ENCODE results near the gene GUF1.
"Not testable (repeated sequence)": the region's sequence is repeated elsewhere in the genome, so short reads cannot be mapped to it uniquely, and the experiment has no call there.

Gene GUF1

GRCh38 chr4:44704673-44705072, 26.5 kb downstream of the GUF1 start:
- no peak for DNase-seq (ENCODE audit: low read depth in 3 of 3, low spot score in 1 of 3)

- no peak for DNase-seq (ENCODE audit: low read depth in 3 of 3, low spot score in 1 of 3)
Measured at GRCh38 chr4:44713125-44713524, 34.9 kb downstream of the GUF1 start.

- DNase-seq (ENCODE audit: low read depth in 3 of 3, low spot score in 1 of 3), result no peak
Measured at GRCh38 chr4:44716597-44716996, 38.4 kb downstream of the GUF1 start.

- no peak for DNase-seq (ENCODE audit: low read depth in 3 of 3, low spot score in 1 of 3)
Measured at GRCh38 chr4:44720371-44720770, 42.2 kb downstream of the GUF1 start.

GRCh38 chr4:44722001-44722400, 43.8 kb downstream of the GUF1 start:
- DNase-seq (ENCODE audit: low read depth in 3 of 3, low spot score in 1 of 3), result no peak

GRCh38 chr4:44725166-44725565, 46.9 kb downstream of the GUF1 start:
- no peak for DNase-seq (ENCODE audit: low read depth in 3 of 3, low spot score in 1 of 3)

GRCh38 chr4:44725726-44726037, 47.5 kb downstream of the GUF1 start:
- no peak for DNase-seq (ENCODE audit: low read depth in 3 of 3, low spot score in 1 of 3)

- DNase-seq (ENCODE audit: low read depth in 3 of 3, low spot score in 1 of 3), result peak; percentile 41 to 63 (median 59)
Measured at GRCh38 chr4:44726038-44726871, 48.0 kb downstream of the GUF1 start, which contains the start of gene GNPDA2. Gene GNPDA2 (minus strand): TSS chr4:44726556. CDS start chr4:44722207, 4,349 bp downstream.

GRCh38 chr4:44727471-44727870, 49.3 kb downstream of the GUF1 start:
- DNase-seq (ENCODE audit: low read depth in 3 of 3, low spot score in 1 of 3), result no peak

GRCh38 chr4:44728694-44729093, 50.5 kb downstream of the GUF1 start:
- DNase-seq (ENCODE audit: low read depth in 3 of 3, low spot score in 1 of 3), result not testable (repeated sequence)

- no peak for DNase-seq (ENCODE audit: low read depth in 3 of 3, low spot score in 1 of 3)
Measured at GRCh38 chr4:44736900-44737299, 58.7 kb downstream of the GUF1 start.

- no peak for DNase-seq (ENCODE audit: low read depth in 3 of 3, low spot score in 1 of 3)
Measured at GRCh38 chr4:44738615-44739014, 60.4 kb downstream of the GUF1 start.

- no peak for DNase-seq (ENCODE audit: low read depth in 3 of 3, low spot score in 1 of 3)
Measured at GRCh38 chr4:44740201-44740600, 62.0 kb downstream of the GUF1 start.
